ENCODE data around the gene S100A11.
A peak's percentile ranks its signal among the peaks of the same experiment; 100 is the strongest.

Gene S100A11

GRCh38 chr1:152034654-152035538 is 1.9 kb downstream of the S100A11 start:
- H3K9ac ChIP-seq (ENCODE audit: low read depth, low read length) = peak overlapping the region; percentile 86
- peak; percentile 83 for DNase-seq
- peak; percentile 79 for ATAC-seq (ENCODE audit: insufficient read depth, low read depth)
- H3K27ac ChIP-seq (ENCODE audit: low read length) = peak overlapping the region; percentile 93
- H3K9me3 ChIP-seq (ENCODE audit: insufficient read depth, low read length, severe bottlenecking) = no peaks in the 10 kb centered on the region
- H3K27me3 ChIP-seq (ENCODE audit: insufficient read depth, low read length, poor library complexity) = no peaks in the 10 kb centered on the region
- peak; percentile 85 for TF ChIP-seq CTCF (IDR thresholded peaks at IDR 0.05; ENCODE audit: borderline replicate concordance, extremely low read depth, low read length, poor library complexity, severe bottlenecking)
- TF ChIP-seq EZH2 (IDR thresholded peaks at IDR 0.05; ENCODE audit: borderline replicate concordance, low read depth, low read length, severe bottlenecking) = no peak
- H3K4me3 ChIP-seq (ENCODE audit: low read depth in 1 of 2, low read length in 2 of 2) = peak overlapping the region; percentile 77 to 90
- peak overlapping the region; percentile 69 for H3K4me2 ChIP-seq (ENCODE audit: insufficient read depth, low read length)
- H4K20me1 ChIP-seq (ENCODE audit: insufficient read depth, low read length) = no peaks in the 10 kb centered on the region
- H3K79me2 ChIP-seq (ENCODE audit: insufficient read depth, low read length) = peaks cover 38% of the 10 kb centered on the region
- H3K36me3 ChIP-seq (ENCODE audit: insufficient read depth, low read length) = peaks cover 29% of the 10 kb centered on the region
- H2AFZ ChIP-seq (ENCODE audit: low read depth, low read length) = peak overlapping the region; percentile 55
- peaks cover 48% of the 10 kb centered on the region for H3K4me1 ChIP-seq (ENCODE audit: insufficient read depth, low read length)

GRCh38 chr1:152034324-152034653 is 2.5 kb downstream of the S100A11 start:
- Histone ChIP-seq H3K9ac (ENCODE audit: low read depth, low read length) (peak overlapping the region; percentile 86), H3K79me2 (ENCODE audit: insufficient read depth, low read length) (peaks cover 38% of the 10 kb centered on the region), H3K4me2 (ENCODE audit: insufficient read depth, low read length) (peak overlapping the region; percentile 69), H3K9me3 (ENCODE audit: insufficient read depth, low read length, severe bottlenecking) (no peaks in the 10 kb centered on the region), H3K4me1 (ENCODE audit: insufficient read depth, low read length) (peaks cover 54% of the 10 kb centered on the region), H3K27me3 (ENCODE audit: insufficient read depth, low read length, poor library complexity) (no peaks in the 10 kb centered on the region), H3K27ac (ENCODE audit: low read length) (peak overlapping the region; percentile 93), H2AFZ (ENCODE audit: low read depth, low read length) (peak overlapping the region; percentile 55; the same call in 1 of the 2 replicates), H3K4me3 (ENCODE audit: low read depth in 1 of 2, low read length in 2 of 2) (peak overlapping the region; percentile 15 to 77; a peak in 3 of 4 replicates), H4K20me1 (ENCODE audit: insufficient read depth, low read length) (no peaks in the 10 kb centered on the region), H3K36me3 (ENCODE audit: insufficient read depth, low read length) (peaks cover 29% of the 10 kb centered on the region)
- DNase-seq = no peak
- no peak; the same call in 1 of the 3 replicates for ATAC-seq (ENCODE audit: insufficient read depth, low read depth)
- no peak for TF ChIP-seq CTCF (IDR thresholded peaks at IDR 0.05; ENCODE audit: borderline replicate concordance, extremely low read depth, low read length, poor library complexity, severe bottlenecking)
- no peak for TF ChIP-seq EZH2 (IDR thresholded peaks at IDR 0.05; ENCODE audit: borderline replicate concordance, low read depth, low read length, severe bottlenecking)

GRCh38 chr1:152029929-152030211 is 6.9 kb downstream of the S100A11 start:
- H3K27ac ChIP-seq (ENCODE audit: low read length) = peak overlapping the region; percentile 62; the same call in 1 of the 2 replicates
- peaks cover 41% of the 10 kb centered on the region for H3K4me1 ChIP-seq (ENCODE audit: insufficient read depth, low read length)
- no peak for ATAC-seq (ENCODE audit: insufficient read depth, low read depth)
- H3K9me3 ChIP-seq (ENCODE audit: insufficient read depth, low read length, severe bottlenecking) = no peaks in the 10 kb centered on the region
- no peak overlapping the region for H3K9ac ChIP-seq (ENCODE audit: low read depth, low read length)
- no peak for DNase-seq
- no peak overlapping the region for H3K4me2 ChIP-seq (ENCODE audit: insufficient read depth, low read length)
- H4K20me1 ChIP-seq (ENCODE audit: insufficient read depth, low read length) = no peaks in the 10 kb centered on the region
- no peaks in the 10 kb centered on the region for H3K27me3 ChIP-seq (ENCODE audit: insufficient read depth, low read length, poor library complexity)
- H2AFZ ChIP-seq (ENCODE audit: low read depth, low read length) = no peak overlapping the region
- no peak for TF ChIP-seq EZH2 (IDR thresholded peaks at IDR 0.05; ENCODE audit: borderline replicate concordance, low read depth, low read length, severe bottlenecking)
- TF ChIP-seq CTCF (IDR thresholded peaks at IDR 0.05; ENCODE audit: borderline replicate concordance, extremely low read depth, low read length, poor library complexity, severe bottlenecking) = no peak
- H3K79me2 ChIP-seq (ENCODE audit: insufficient read depth, low read length) = peaks cover 19% of the 10 kb centered on the region
- H3K36me3 ChIP-seq (ENCODE audit: insufficient read depth, low read length) = peaks cover 29% of the 10 kb centered on the region
- H3K4me3 ChIP-seq (ENCODE audit: low read depth in 1 of 2, low read length in 2 of 2) = no peak overlapping the region
